Activated CD8-positive, alpha-beta T cell treated with anti-CD3 and anti-CD28 coated beads, Interleukin-2, amount 10 ng/mL, durations not matched to agents 7 days and 5 days (primary cell): ENCODE measurements around the gene CDK18. TPM values are rescaled to one million over a fixed set of nuclear protein-coding genes. Genes with fewer than 3 reads are reported as not detected.

Experiments used
- ATAC-seq: fragments of 150-1000 bp; cut with Tn5 transposase; one replicate; pipeline ENCODE4 v1.10.0; 2021; ENCODE audit warnings: moderate library complexity
- CTCF ChIA-PET: fragments of 350-600 bp; sonication (Branson Sonifier 250); formaldehyde crosslinking; loops from one replicate; lab custom pipeline; 2021; ENCODE audit warnings: antibody characterized with exemption; lab: Charles Lee
- POLR2A ChIA-PET: fragments of 350-600 bp; sonication (Branson Sonifier 250); formaldehyde crosslinking; loops from one replicate; lab custom pipeline; 2021; ENCODE audit warnings: antibody characterized with exemption; lab: Charles Lee
- DNase-seq: peaks from one replicate; pipeline ENCODE4 v3.0.0-alpha.2; 2020
- H3K27ac Mint-ChIP-seq: one replicate; pipeline ENCODE4 v1.8.0; 2021; ENCODE audit warnings: mild to moderate bottlenecking, mixed read lengths
- H3K27me3 Mint-ChIP-seq: one replicate; pipeline ENCODE4 v1.8.0; 2021; ENCODE audit warnings: low read depth, mixed read lengths
- H3K36me3 Mint-ChIP-seq: one replicate; pipeline ENCODE4 v1.8.0; 2021; ENCODE audit warnings: low read depth, mixed read lengths
- H3K4me1 Mint-ChIP-seq: one replicate; pipeline ENCODE4 v1.8.0; 2021; ENCODE audit warnings: low read depth, mixed read lengths
- H3K4me3 Mint-ChIP-seq: one replicate; pipeline ENCODE4 v1.8.0; 2021; ENCODE audit warnings: mild to moderate bottlenecking, mixed read lengths
- H3K9me3 Mint-ChIP-seq: one replicate; pipeline ENCODE4 v1.8.0; 2022; ENCODE audit warnings: mixed read lengths; ENCODE audit not compliant: insufficient read depth
- total RNA-seq, 2 experiments: library from RNA; stranded (reverse); gene quantifications; one replicate each; pipeline ENCODE4 v1.2.3, GENCODE V29; 2021

Gene CDK18
- total RNA-seq, 2 experiments from 2014 or later: 4.5 to 6.0 TPM

DNA sequence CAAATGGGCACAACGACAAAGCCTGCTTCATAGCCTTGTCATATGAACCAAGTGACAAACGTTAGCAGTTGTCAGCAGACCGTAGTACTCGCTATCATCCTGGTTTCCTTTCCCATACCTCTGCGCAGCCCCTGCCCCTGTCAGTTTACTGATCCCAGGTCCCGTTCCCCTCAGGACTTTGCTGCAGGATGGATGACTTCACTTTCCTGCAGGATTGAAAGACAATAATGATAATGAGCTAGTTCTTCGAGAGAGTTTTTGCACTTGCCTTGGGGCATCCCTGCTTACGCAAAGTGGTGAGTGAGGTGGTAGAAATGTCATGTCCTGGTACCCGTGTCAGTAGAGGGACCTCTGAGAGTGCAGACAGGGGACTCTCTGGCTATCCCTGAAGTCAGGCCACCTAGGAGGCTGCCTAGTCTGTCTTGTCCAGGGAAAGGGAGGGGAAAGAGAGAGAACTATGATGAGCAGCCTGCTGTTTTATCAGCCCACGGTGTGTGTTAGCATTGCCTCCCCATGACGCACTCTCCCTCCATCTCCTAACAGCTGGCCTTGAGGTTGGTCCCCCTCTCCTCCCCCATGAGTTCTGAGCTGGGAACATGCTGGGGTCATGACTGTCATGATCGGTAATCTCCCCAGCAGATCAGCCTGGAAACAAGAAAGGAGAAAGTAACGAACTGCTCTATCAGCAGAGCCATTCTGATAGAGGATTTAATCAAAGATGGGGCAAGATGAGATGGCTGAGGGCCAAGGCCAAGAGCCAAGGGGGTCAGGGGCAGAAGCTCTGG lies 73.6 kb downstream of the CDK18 start:
- POLR2A ChIA-PET: no interaction called here
- Mint-ChIP-seq H3K4me1 (peaks cover 14% of the 10 kb centered on the region), H3K4me3 (no peak overlapping the region), H3K27me3 (peaks cover 12% of the 10 kb centered on the region), H3K36me3 (no peaks in the 10 kb centered on the region), H3K27ac (no peak overlapping the region), H3K9me3 (no peaks in the 10 kb centered on the region)
- ATAC-seq: no peak
- no peak for DNase-seq
- CTCF ChIA-PET: no interaction called here

GRCh38 chr1:205578780-205579571 lies 74.5 kb downstream of the CDK18 start:
- Mint-ChIP-seq H3K27me3 (peaks cover 12% of the 10 kb centered on the region), H3K4me1 (peaks cover 18% of the 10 kb centered on the region), H3K27ac (no peak overlapping the region), H3K9me3 (no peaks in the 10 kb centered on the region), H3K4me3 (no peak overlapping the region), H3K36me3 (no peaks in the 10 kb centered on the region)
- ATAC-seq (no peak), DNase-seq (no peak)
- CTCF ChIA-PET: interaction anchor here (1.1 to 1.8 kb wide), 2 partner anchors 12 to 132 kb away, joined by 3 read pairs; no protein-coding TSS in a partner anchor
- POLR2A ChIA-PET: no interaction called here

GRCh38 chr1:205579711-205580110 lies 75.2 kb downstream of the CDK18 start:
- no peak overlapping the region for H3K4me3 Mint-ChIP-seq
- H3K27ac Mint-ChIP-seq: no peak overlapping the region
- CTCF ChIA-PET: interaction anchor here (1.1 to 1.8 kb wide), 2 partner anchors 12 to 131 kb away, joined by 3 read pairs; no protein-coding TSS in a partner anchor
- H3K36me3 Mint-ChIP-seq: no peaks in the 10 kb centered on the region
- ATAC-seq (no peak), DNase-seq (no peak)
- H3K4me1 Mint-ChIP-seq: peaks cover 18% of the 10 kb centered on the region
- no peaks in the 10 kb centered on the region for H3K9me3 Mint-ChIP-seq
- POLR2A ChIA-PET: no interaction called here
- H3K27me3 Mint-ChIP-seq: peaks cover 8% of the 10 kb centered on the region

- Mint-ChIP-seq H3K36me3 (no peaks in the 10 kb centered on the region), H3K27me3 (peaks cover 8% of the 10 kb centered on the region), H3K4me3 (no peak overlapping the region), H3K9me3 (no peaks in the 10 kb centered on the region), H3K4me1 (peaks cover 18% of the 10 kb centered on the region), H3K27ac (no peak overlapping the region)
- ATAC-seq: no peak
- DNase-seq: no peak
- POLR2A ChIA-PET: no interaction called here
- CTCF ChIA-PET: interaction anchor here (1.1 to 1.8 kb wide), 2 partner anchors 11 to 131 kb away, joined by 3 read pairs; no protein-coding TSS in a partner anchor
These were observed 75.9 kb downstream of the CDK18 start for GRCh38 chr1:205580140-205580922.

DNA sequence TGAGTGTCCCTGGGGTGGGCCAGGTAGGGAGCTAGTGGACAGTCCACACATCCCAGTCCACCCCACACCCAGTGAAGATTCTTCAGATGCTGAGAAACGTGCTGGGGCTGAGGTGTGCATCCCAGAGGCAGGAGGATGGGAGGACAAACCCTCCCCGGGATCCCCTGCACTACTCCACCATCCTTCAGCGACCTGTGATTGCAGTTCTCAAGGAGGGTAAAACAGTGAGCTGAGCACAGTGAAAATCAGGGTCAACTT lies 76.4 kb downstream of the CDK18 start:
- no peak overlapping the region for H3K27ac Mint-ChIP-seq
- H3K4me1 Mint-ChIP-seq: peaks cover 18% of the 10 kb centered on the region
- no peaks in the 10 kb centered on the region for H3K36me3 Mint-ChIP-seq
- ChIA-PET CTCF (interaction anchor here (0.7 kb wide), 1 partner anchor 436 kb away, joined by 6 read pairs; no protein-coding TSS in a partner anchor), POLR2A (no interaction called here)
- no peak overlapping the region for H3K4me3 Mint-ChIP-seq
- no peaks in the 10 kb centered on the region for H3K9me3 Mint-ChIP-seq
- ATAC-seq (no peak), DNase-seq (no peak)
- H3K27me3 Mint-ChIP-seq: peaks cover 8% of the 10 kb centered on the region

DNA sequence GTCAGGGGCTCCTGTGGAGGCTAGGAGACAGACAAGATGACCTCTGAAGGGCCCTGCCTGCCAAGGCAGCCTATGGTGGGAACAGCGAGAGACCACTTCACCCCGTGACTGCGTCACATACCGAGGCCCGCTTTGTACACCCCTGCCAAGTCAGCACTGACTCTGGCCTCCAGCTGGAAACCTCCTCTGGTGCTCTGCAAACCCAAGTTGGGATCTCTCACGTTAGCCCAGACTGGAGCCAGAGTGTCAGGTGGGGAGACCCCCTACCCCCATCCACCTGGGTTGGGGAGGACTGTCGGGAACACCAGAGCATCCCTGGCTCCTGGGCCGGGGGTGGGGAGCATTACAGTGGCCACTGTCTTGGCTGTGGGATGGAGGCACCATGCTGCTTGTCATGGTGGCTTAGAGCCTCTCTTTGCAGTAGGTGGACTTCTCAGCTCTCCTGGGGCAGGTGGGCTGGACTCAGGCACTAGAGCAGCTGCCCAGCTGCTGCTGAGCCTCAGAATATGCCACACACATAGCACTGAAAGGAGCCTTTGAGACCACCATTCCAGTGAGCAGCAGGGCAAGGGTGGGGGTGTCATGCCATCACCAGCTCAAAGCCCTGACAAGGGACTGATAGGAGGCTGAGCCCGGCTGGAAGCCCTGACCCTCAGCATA lies 77.0 kb downstream of the CDK18 start:
- no peak overlapping the region for H3K4me3 Mint-ChIP-seq
- H3K9me3 Mint-ChIP-seq: no peaks in the 10 kb centered on the region
- peaks cover 18% of the 10 kb centered on the region for H3K4me1 Mint-ChIP-seq
- no peak for DNase-seq
- ChIA-PET CTCF (interaction anchor here (0.7 to 1.0 kb wide), 2 partner anchors 11 to 435 kb away, joined by 3 to 6 read pairs; no protein-coding TSS in a partner anchor), POLR2A (interaction anchor here (0.9 kb wide), 1 partner anchor 10 kb away, joined by 3 read pairs; no protein-coding TSS in a partner anchor)
- H3K36me3 Mint-ChIP-seq: no peaks in the 10 kb centered on the region
- peaks cover 8% of the 10 kb centered on the region for H3K27me3 Mint-ChIP-seq
- peak overlapping the region; percentile 70 for H3K27ac Mint-ChIP-seq
- ATAC-seq: no peak

- POLR2A ChIA-PET: interaction anchor here (0.9 to 1.0 kb wide), 2 partner anchors 10 to 50 kb away, joined by 3 read pairs; no protein-coding TSS in a partner anchor
- Mint-ChIP-seq H3K27ac (peak overlapping the region; percentile 70), H3K4me3 (no peak overlapping the region), H3K9me3 (no peaks in the 10 kb centered on the region), H3K36me3 (no peaks in the 10 kb centered on the region), H3K27me3 (peaks cover 8% of the 10 kb centered on the region), H3K4me1 (peaks cover 18% of the 10 kb centered on the region)
- DNase-seq: no peak
- ATAC-seq: peak; percentile 9
- CTCF ChIA-PET: interaction anchor here (1.0 to 2.5 kb wide), 3 partner anchors 10 to 77 kb away, joined by 3 to 21 read pairs (median 19); no protein-coding TSS in a partner anchor
These were observed 77.6 kb downstream of the CDK18 start for GRCh38 chr1:205582046-205582445.

Other genes starting within 250 kb of the CDK18 start
- gene NUAK2, start 182.9 kb upstream of the CDK18 start, total RNA-seq: 1 to 10 TPM; 1.6 TPM
- not detected for gene KLHDC8A, start 147.7 kb upstream of the CDK18 start, total RNA-seq
- under 1 TPM in 1 of 2 experiments, not detected in 1; 0.78 TPM for gene LEMD1, start 82.6 kb upstream of the CDK18 start, total RNA-seq
- under 1 TPM; 0.16 TPM for gene BLACAT1, start 48.6 kb upstream of the CDK18 start, total RNA-seq
- gene ELK4, start 127.3 kb downstream of the CDK18 start, total RNA-seq: 10 to 100 TPM; 95.2 to 97.5 TPM
- under 1 TPM; 0.18 to 0.21 TPM for gene SLC45A3, start 175.8 kb downstream of the CDK18 start, total RNA-seq
- gene NUCKS1, start 245.5 kb downstream of the CDK18 start, total RNA-seq: 100 to 1,000 TPM; 236 to 237 TPM